OCI-LY3 (cell line): ENCODE results near the gene TBL1XR1.

Source experiments
- CTCF ChIP-seq: fragments of 200-600, 300-600 bp; sonication (generic); IDR thresholded peaks from 2 replicates; pipeline ENCODE4 v1.5.1; 2014; ENCODE audit warnings: antibody characterized with exemption, low read length, low read depth
- EZH2phosphoT487 ChIP-seq: fragments of 200-600 bp; shearing (Covaris generic); IDR thresholded peaks from 2 replicates; pipeline ENCODE4 v1.6.1; 2018; ENCODE audit warnings: antibody characterized with exemption, mixed run types, low read depth

GRCh38 chr3:177119829-177120228, 77.5 kb downstream of the TBL1XR1 start:
- TF ChIP-seq CTCF (no peak), EZH2phosphoT487 (no peak)
